GM12875 (cell line): ENCODE measurements around the gene PALD1.
"Not testable (repeated sequence)": the region's sequence is repeated elsewhere in the genome, so short reads cannot be mapped to it uniquely, and the experiment has no call there.

Source experiments
- H3K4me3 ChIP-seq: one replicate; pipeline ENCODE4 v1.5.1; 2011; ENCODE audit warnings: low read depth, low read length, control low read depth
- TF ChIP-seq, protein P1 (sequence below): IDR thresholded peaks from 2 replicates; pipeline ENCODE4 v1.5.1; 2011; ENCODE audit warnings: low read depth, mild to moderate bottlenecking, control low read depth, inconsistent platforms, low read length, moderate library complexity, borderline replicate concordance; ENCODE audit not compliant: insufficient read depth

Gene PALD1

DNA sequence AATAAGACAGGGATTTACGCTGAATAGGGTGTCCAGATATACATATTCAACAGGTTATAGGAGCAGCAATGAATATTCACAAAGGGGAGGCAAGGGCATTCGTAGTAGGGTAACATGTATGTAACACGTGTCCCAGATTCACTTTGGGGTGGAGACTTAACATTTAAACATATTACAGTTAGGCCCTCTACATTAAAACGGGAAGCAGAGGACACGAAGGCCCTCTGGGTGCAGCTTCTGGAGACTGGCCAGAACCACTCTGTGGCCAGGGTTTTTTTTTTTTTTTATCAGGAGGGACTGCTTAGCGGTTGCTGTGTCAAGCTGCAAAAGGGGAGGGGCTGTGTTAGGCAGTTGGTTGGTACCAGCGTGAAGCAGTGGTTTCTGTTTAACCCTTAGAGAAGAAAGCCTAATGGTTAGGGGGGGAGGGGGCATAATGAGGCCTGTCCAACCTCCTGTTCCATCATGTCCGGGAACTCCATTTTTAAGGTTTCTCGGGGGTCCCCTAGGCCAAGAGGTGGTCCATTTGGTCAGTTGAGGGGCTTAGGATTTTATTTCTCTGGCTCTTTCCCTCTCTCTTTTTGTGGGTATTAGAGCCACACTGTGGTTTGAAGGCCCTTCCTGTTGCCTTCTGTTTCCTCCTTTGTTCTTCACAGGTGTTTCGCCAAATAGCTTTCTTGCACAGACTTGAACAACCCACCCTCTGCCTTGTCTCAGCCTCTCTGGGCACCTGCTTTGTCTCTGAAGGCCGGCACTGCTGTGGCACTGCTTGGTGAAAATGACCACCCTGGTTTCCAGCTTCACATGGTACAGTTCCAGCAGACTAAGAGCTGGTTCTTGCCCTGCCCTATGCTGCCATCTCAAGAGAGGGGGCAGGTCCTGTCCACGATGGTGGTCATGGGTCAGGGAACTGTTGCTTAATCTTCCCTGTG, 97.6 kb downstream of the PALD1 start:
- TF ChIP-seq, protein P1, sequence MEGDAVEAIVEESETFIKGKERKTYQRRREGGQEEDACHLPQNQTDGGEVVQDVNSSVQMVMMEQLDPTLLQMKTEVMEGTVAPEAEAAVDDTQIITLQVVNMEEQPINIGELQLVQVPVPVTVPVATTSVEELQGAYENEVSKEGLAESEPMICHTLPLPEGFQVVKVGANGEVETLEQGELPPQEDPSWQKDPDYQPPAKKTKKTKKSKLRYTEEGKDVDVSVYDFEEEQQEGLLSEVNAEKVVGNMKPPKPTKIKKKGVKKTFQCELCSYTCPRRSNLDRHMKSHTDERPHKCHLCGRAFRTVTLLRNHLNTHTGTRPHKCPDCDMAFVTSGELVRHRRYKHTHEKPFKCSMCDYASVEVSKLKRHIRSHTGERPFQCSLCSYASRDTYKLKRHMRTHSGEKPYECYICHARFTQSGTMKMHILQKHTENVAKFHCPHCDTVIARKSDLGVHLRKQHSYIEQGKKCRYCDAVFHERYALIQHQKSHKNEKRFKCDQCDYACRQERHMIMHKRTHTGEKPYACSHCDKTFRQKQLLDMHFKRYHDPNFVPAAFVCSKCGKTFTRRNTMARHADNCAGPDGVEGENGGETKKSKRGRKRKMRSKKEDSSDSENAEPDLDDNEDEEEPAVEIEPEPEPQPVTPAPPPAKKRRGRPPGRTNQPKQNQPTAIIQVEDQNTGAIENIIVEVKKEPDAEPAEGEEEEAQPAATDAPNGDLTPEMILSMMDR = no peak
- H3K4me3 ChIP-seq = peak overlapping the region; percentile 21

DNA sequence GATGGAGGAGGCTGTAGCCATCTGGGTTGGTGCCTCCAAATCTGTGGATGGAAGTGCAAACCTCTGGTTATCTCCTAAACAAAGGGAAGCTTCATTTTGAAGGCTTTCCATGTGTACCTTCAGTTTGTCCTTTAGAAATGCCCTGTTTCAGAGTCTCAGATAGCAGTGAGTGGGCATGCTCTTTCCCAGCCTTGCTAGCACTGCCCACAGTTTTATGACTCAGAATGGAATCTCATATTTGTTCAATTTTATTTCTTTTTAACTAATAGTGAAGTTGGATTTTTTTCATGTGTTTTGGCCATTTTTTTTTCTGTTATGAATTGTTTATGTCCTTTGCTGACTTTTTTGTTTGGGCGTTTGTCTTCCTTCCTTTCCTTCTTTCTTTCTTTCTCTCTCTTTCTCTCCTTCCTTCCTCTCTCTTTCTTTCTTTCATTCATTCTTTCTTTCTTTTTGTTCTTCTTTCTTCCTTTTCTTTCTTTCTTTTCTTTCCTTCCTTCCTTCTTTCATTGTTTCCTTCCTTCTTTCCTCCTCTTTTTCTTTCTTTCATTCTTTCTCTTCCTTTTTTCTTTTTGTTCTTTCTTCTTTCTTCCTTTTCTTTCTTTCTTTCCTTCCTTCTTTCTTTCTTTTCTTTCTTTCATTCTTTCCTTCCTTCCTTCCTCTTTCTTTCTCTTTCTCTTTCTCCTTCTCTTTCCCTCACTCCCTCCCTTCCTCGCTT, 98.4 kb downstream of the PALD1 start:
- H3K4me3 ChIP-seq = peak overlapping the region; percentile 21

DNA sequence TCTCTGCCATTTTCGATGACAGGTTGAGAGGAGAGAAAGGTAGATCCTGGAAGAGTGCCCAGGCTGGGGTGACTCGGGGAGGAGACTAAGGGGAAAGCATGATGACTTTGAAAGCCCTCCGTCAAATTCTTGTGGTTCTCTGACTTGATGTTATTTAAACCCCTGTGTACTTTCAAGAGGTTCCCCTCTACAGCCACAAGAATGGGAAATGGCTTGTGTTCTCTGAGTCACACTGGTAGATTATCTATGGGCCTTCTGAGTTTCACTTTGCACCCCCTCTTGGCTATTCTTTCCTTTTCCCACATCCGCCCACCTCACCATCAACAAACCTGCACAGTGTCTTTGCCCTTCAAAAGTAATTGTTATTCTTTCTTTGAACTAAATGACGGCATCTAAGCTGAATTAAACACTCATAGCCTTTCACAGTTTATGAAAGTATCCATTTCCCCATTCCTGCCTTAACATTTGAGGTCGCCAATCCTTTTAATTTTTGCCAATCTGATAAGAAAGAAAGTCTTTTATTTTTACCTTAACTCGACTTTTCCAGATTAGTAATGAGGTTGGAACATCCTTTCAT, 99.9 kb downstream of the PALD1 start:
- TF ChIP-seq, protein P1 = no peak
- H3K4me3 ChIP-seq = no peak overlapping the region

More for the DNA sequence above, 98.4 kb downstream of the PALD1 start:
- TF ChIP-seq, protein P1 = no peak

DNA sequence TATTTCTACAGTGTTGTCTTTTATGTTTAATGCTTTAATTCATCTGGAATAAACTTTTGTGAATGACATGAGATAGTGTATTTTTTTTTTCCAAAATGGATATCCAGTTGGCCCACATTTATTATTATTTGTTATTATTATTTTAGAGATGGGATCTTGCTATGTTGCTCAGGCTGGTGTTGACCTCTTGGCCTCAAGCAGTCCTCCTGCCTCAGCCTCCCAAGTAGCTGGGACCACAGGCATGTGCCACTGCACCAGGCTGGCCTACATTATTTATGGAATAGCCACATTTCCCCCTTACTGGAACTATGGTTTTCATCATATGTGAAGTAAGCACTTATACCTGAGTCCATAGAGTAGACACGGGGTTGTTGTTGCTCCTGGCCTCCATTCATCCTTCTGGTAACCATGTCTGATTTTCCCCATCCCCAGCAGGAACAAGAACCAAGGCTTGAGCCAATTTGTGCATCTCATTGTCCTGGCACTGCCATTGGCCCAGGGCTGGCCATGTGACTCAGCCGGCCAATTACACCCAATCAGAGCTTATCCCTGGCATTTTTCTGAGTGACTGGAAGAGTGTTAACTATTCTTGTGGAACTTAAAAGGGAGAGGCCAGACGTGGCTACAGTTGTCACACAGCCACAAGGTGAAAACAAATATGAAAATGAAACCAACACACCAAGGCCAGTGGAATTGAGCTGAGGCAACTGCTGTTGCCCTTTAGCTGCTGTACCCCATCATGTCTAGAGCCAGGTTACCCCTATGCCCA, 100.9 kb downstream of the PALD1 start:
- H3K4me3 ChIP-seq = no peak overlapping the region
- TF ChIP-seq, protein P1 = no peak

DNA sequence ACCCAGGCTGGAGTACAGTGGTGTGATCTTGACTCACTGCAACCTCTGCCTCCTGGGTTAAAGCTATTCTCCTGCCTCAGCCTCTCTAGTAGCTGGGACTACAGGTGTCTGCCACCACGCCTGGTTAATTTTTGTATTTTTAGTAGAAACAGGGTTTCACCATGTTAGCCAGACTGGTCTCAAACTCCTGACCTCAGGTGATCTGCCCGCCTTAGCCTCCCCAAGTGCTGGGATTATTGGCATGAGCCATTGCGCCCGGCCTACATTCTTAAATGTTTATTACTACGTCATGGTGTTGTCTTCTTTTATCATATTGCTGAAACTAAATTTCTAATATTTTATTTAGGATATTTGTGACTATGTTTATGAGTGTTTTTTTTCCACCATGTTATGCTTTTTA, 102.6 kb downstream of the PALD1 start:
- H3K4me3 ChIP-seq = not testable (repeated sequence)

DNA sequence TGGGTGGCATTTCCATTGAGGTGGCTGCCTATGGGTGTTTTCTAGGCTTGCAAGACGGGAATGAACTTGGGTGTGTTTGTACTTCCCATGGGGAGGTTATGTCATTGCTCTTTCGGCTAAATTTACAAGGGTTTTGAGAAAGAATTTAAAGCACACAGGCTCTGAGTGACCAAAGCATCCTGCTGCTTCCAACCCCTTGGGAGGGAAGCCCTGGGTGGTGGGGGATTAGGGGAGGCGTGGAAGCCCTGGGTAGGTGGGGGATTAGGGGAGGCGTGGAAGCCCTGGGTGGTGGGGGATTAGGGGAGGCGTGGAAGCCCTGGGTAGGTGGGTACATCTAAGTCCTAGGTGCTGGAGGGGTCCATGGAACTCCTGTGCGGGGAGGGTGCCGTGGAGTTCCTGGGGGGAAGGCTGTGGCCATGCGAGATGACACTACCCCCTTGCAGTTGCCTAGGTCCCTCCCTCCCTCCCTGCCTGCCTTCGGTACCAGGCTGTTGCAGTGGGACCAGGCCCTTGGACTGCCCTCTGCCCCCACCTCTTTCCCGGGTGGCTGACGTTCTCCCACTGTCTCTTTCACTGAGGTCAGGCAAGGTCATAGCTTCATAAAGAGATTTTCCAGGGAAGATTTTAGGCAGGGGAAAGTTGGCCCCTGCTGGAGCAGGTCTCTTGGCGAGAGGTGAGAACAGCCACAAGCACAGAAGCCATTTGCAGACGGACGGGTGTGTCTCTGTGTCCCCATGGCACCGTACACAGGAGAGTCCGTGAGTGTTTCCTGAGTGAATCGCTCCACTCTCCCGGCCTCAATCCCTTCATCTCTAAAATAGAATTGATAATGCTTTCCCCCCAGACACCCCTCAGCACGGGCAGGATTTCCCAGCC, 104.5 kb downstream of the PALD1 start:
- TF ChIP-seq, protein P1 = no peak
- H3K4me3 ChIP-seq = no peak overlapping the region

DNA sequence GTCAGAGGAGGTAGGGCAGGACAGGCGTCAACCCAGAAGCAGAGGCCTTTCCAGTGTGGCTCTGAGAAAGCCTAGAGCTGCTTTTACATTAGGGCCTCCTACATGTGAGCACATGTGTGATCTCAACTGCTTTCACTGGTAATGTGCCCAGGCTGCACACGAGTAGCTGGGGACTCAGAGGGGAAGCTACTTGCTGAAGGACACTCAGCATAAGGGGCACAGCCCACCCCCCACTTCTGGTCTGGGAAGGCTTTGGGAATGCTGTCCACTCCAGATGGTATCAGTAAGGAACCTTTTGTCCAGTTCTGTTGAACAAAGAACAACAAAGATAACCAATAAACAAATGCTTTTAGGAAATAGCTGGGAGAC, 105.1 kb downstream of the PALD1 start:
- H3K4me3 ChIP-seq = no peak overlapping the region

More for the DNA sequence above, 105.1 kb downstream of the PALD1 start:
- TF ChIP-seq, protein P1 = no peak
